ENCODE measurements around the gene SHISA9.

DNA sequence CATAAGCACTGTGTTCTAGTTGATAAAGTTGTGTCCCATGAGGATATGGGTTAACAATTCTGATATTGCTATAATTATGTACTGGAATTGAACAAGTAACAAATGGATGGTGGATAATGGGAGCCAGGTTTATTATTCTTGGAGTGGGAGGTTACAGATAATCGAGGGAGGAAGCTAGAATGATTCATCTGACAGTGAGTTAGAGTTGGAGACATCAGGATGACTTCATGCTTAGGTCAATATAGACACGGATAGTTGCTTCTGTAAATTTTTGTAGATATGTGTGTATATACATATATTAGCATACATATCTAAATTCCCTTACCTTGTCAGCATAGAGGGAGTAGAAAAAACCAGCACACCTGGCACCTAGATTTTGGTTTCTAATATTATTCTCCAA lies 293.4 kb downstream of the SHISA9 start:
- TF ChIP-seq, protein P1, sequence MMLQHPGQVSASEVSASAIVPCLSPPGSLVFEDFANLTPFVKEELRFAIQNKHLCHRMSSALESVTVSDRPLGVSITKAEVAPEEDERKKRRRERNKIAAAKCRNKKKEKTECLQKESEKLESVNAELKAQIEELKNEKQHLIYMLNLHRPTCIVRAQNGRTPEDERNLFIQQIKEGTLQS (IDR thresholded peaks at IDR 0.05), result no peak
- TF ChIP-seq, protein P2, sequence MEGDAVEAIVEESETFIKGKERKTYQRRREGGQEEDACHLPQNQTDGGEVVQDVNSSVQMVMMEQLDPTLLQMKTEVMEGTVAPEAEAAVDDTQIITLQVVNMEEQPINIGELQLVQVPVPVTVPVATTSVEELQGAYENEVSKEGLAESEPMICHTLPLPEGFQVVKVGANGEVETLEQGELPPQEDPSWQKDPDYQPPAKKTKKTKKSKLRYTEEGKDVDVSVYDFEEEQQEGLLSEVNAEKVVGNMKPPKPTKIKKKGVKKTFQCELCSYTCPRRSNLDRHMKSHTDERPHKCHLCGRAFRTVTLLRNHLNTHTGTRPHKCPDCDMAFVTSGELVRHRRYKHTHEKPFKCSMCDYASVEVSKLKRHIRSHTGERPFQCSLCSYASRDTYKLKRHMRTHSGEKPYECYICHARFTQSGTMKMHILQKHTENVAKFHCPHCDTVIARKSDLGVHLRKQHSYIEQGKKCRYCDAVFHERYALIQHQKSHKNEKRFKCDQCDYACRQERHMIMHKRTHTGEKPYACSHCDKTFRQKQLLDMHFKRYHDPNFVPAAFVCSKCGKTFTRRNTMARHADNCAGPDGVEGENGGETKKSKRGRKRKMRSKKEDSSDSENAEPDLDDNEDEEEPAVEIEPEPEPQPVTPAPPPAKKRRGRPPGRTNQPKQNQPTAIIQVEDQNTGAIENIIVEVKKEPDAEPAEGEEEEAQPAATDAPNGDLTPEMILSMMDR (IDR thresholded peaks at IDR 0.05; ENCODE audit: low read depth, low read length, missing input control), result no peak
- TF ChIP-seq YY1 (IDR thresholded peaks at IDR 0.05), result no peak
